NCI-H510A treated with DMSO at 0.1 percent for 48 hours (cell line): ENCODE results near the gene METTL25B.

Experiments used
- DNase-seq: peaks from one replicate; lab custom pipeline; 2025; lab: John Stamatoyannopoulos, UW

METTL25B gene

DNA sequence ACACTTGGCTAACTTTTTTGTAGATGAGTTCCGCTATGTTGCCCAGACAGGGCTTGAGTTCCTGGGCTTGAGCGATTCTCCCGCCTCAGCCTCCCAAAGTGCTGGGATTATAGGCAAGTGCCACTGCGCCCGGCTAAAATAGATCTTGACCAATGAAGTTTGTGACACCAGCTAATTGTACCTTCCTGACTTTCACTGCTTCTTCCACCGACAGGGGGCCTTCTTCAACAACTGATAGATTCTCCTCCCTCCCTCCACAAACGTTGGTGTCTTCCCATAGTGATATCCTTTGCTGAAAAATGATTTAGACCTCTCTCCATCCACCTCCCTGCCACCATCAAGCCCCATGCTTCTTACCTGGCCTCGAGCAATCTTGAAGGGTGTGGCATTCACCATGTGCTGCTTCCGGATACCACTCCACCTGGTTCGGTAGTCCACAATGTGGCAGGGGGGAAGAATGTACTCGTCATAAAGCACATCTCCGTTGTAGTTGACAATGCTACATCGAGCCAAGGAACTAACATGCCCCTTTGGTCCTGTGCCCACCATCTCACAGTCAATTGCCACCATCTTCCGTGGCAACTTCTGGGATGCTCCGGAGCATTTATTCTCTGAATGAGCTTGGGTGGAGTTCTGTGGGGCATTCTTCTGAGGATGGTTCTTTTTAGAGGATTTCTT, 1.6 kb upstream of the METTL25B start:
- peak; percentile 79 for DNase-seq

DNA sequence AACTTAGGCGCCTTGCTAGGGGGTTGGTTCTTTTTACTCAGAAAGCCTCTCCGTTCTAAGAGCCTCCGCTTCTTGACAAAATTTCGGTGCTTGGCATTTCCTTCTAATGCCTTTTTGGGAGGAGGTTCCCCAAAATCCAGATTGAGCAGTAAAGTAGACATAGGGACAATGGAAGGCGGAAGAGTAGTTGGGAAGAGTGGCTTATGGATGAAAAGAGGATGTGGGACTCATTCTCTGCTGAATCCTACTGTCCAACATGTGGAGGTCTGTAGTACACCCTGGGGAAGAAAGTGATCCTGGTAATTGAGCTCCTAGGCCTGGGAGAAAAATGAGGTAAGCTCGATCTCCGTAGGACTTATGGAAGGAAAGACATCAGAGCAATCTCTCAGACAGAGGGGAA, 777 bp upstream of the METTL25B start:
- no peak for DNase-seq

DNA sequence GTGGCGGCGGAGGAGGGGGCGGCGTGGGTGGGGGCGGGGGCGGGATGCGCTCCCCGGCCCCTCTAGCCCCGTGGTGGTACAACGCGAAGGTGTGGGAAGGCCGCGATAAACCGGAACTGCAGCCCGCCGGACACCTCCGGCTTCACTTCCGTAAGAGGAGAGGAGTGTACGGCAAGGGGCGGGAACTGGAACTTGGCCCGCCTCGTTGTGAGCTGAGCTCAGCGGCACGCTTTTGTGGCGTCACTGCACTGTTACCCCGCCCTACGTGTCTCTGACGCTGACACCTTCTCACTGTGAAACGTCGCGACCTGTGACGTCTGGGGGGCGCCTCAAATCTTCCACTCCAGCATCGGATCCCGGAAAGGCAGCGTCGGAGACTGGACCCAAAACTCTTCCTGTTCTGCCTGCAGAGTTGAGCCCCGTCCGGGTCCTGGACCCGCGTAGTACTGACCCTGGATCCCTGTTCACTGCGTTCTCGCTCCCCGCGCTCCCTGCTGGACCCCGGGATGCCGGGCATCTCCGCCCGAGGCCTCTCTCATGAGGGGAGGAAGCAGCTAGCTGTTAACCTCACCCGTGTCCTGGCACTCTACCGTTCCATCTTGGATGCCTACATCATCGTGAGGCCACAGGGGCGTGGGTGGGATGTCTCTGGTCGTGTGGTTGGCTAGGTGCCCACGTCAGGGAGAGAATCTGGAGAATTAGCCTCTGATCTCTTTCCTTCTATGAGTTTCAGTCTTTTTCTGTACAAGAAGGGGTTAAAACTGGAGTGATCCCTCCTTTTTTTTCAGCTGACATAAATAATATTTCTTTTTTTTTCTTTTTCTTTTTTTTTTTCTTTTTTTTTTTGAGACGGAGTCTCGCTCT, 562 bp downstream of the METTL25B start, which contains the start of gene ISG20L2:
TSS of gene ISG20L2 (minus strand) at position 168 of the 864 bp plus-strand sequence. CDS start 1,114 bp downstream, outside the sequence.
- peak; percentile 95 for DNase-seq

DNA sequence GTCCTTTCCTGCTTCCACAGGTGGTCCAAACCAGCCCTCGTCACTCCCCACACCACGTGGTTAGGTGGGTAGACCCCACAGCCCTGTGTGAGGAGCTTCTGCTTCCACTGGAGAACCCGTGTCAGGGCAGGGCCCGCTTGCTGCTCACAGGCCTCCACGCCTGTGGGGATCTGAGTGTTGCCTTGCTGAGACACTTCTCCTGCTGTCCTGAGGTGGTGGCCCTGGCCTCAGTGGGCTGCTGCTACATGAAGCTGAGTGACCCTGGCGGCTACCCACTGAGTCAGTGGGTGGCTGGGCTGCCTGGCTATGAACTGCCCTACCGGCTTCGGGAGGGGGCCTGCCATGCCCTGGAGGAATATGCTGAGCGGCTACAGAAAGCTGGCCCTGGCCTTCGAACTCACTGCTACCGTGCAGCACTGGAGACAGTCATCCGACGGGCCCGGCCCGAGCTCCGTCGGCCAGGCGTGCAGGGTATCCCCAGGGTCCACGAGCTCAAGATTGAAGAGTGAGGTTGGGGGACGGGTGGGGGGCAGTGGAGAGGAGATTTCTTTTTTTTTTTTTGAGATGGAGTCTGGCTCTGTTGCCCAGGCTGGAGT, 5.8 kb downstream of the METTL25B start:
- DNase-seq, result no peak

DNA sequence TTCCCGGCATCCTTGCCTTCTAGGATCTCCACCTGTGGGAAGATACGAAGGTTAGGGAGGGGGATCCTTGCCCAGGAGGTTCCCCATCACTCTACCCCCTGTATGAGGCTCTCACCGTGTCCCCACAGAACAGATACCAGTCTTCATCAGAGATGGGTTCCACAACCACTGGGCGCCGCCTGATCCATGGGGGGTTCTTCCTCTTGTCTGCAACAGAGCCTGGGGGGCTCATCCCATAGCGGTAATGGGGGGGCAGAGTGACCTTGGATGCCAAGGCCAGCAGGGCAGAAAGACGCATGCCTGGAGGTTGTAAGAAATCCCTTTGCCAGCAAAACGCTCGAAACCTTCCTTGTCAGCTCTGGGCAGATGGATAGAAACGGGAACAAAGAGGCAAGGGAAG, 10.1 kb downstream of the METTL25B start:
- no peak for DNase-seq

DNA sequence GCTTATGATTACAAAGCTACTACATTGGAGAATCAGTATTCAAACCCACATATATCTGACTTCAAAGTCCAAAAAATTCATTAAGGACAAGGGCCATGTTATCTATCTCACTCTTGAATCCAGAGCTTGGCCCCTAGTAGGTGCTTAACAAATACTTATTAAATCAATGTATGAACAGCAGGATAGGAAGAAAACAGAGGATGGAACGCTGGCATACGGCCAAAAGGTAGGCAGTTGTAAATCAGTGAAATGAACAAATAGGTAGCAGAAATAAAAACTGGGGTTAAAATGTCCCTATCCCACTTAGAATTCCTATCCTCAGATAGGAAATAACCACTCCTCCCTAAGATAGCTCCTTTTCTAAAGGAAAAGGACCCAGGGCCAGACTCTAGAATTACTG, 10.6 kb downstream of the METTL25B start:
- DNase-seq, result no peak

DNA sequence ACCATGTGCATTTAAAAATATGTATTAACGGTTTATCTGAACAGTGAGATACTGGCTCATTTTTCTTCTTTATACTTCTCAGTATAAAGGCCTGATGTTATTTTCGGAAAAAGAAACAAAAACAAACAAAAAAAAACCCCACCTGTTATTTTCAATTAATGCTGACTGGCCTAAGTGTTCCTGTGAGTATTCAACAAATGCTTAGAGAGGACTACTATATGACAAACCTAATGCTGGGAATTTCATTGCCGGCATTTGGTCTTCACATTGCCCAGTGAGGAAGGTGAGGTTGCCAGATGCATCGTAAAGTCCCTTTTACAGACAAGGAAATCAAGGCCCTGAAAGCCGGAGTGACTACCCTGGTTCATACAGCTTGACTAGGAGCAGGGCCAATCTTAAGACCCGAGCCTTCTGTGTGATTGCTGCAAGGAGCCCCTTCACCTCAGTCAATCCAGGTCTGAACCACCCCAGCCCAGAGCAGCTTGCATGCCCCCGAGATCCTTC, 12.0 kb downstream of the METTL25B start:
- DNase-seq, result peak; percentile 41

DNA sequence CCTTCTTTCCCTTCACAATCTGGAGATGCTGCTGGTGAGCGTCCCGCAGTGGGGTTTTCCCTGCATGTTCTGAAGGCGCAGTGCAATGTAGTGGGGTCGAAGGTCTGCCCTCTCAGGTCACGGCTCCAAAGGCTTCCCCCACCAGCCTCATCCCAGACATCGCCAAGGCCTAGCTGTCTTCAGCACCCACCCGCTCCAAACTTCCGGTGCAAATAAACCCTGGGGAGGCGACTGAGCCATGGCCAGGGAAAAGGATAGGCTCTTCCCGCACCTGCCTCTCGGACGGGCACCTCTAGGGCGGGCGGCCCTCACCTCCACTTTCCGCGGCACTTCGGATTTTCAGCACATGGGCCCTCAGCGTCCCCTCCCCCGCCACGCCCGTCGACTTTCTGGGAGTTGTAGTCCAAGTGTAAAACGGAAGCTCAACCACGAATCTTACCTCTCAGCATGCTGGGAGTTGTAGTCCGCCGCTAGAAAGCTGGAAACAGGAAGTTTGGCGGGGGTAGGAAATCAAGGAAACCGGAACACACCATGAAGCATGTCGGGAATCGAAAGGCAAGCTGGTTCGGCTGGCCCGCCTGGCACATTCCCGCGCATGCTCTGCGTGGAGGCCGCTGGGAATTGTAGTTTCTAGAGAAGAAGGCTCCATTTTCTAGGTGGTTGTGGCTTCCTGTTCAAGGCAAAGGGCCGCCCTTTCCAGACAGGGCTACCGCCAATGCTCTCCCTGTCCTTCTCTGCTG, 12.6 kb downstream of the METTL25B start, which contains the start of gene MRPL24:
TSS of gene MRPL24 (minus strand) at position 348 of the 740 bp plus-strand sequence. CDS start 2,384 bp downstream, outside the sequence.
- peak; percentile 99 for DNase-seq

DNA sequence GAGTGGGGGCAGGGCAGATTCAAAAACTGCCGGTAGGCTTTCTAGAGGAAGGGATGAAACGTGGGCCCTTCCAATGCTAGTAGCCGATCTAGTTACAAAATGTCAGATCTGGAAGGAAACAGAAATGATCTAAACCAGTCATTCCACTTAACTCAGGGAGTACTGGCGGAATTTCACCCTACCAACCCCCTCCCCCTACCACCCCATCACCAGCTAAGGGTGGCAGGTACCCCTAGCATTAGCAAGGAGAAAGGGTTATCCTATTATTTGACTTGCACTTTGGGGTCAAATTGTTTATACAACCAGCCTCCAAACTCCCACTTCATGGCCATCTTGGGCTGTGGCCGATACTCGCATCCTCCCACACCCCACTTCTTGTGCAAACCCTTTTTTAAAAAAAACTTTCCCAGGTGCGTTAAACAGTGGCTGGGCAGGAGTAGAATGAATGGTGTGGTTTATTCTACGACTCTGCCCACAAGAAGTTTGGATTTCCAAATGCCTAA, 13.3 kb downstream of the METTL25B start:
- DNase-seq, result no peak

DNA sequence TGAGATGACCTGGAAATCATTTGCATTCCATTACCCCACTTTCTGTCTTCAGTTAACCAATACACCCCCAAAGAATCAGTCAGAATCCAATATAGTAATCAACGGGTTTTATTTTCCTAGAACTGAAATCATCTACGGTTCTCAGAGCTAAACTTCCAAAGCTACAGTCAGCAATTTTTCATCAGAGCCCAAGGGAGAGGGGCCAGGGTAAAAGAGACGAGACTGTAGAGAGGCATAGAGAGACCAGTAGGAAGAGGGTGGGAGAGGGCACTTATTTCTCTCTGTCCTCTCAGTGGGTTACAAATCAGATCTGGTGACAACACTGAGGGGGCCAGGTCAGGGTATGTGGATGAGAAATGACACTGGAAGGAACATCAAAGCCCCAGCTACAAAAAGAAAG, 13.7 kb downstream of the METTL25B start:
- no peak for DNase-seq

DNA sequence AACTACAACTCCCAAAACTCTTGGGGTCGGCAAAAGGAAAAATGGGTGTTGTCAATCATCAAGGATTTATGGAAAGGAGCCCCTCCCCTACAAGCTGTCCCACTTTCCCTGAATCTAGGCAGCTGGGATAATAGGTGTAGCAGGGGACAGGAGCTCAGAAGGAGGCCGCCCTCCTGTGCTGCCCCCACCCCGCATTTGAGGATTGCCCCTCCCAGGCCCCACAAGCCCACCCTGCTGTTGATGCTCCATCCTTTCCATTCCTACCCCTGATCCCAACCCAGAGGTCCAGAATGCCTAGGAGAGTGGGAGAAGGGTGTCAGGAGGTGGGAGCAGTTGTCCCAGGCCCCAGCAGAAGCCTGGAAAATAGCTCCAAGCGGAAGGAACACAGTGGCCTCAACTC, 14.5 kb downstream of the METTL25B start:
- DNase-seq, result no peak

DNA sequence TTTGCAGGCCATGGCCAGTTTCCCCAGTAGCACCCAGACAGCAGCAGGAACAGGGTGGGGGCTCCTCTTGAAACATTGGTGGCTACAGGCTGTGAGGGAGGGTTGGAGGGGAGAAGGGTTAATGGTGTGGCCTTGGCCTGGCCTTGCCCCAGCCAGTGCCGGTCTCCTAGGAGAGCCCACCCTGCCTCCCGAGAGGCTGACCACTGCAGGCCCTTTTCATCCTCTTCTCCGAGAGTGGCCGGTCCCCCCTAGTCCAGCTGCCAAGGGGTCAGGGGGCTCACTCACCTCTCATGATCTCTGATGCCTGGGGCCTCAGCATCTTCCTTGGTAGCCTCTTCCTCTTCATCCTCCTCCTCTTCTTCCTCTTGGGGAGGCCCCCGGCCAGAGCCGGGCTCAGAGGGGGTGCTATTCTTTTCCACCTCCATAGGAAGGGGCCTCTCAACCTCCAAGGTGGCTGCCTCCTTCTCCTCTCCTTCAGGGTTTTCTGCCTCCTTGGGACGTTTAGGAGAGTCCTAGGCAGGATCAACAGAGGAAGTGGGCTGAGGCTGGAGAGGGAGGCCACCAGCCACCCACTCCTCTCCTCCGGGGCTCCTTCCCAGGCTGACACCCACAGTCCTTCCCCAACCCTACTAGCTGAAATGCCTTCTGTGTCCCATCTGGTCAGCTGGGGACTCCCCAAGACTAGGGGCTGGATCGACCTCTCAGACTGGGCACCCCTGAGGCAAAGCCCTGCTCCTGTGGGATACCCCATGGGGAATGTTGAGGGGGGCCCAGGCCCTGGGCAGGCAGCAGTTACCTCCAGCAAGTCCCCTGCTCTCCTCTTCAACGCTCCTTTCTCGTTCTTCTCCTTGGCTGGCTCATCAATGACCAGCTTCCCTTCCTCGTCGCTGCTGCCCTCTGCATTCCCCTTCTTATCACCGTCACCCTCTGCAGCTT, 15.4 kb downstream of the METTL25B start:
- no peak for DNase-seq

DNA sequence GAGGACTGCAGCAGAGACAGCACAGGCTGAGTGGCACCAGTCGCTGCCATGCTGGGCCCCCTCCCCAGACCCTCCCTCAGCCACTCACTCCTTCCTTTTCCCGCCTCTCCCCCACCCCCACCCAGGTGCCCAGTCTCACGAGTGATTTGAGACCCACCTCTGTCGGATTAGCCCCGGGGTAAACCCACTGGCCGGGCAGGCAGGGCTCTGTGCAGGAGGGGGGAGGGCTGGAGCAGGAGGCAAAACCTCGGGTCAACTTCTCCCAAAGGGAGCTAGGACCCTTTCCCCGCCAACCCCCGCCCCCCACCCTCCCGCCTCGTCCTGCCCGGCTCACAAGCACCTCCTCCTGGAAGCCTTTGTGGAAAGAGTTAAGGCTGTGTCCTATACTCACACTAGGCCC, 16.1 kb downstream of the METTL25B start:
- no peak for DNase-seq

DNA sequence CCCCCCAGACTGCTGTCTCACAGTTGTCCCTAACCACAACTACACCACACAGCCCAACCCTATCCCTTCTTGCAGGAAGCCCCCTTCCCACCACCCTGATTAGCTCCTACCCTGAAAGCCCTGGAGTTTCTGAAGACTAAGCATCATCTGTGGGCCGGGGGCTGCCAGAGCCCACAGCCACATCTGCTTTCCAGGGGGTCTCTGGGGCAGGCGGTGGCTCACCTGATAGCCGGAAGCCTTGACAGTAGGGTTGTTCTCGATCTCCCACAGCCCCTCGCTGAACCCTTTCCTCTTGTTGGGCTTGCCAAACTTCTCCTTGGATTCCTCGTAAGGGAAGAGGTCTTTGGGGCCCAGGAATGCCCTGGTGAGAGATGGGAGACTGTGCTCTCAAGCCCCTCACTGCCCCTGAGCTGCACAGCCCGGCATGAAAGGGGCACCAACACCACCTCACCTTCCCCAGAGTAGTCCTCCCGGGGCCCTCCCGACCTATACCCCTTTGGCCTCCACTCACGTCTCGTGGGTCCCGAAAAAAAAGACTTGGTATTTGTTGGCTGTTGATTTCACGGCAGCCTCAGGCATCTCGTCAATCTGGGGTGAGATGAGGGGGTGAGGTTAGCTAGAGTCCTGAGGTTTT, 16.6 kb downstream of the METTL25B start:
- no peak for DNase-seq

DNA sequence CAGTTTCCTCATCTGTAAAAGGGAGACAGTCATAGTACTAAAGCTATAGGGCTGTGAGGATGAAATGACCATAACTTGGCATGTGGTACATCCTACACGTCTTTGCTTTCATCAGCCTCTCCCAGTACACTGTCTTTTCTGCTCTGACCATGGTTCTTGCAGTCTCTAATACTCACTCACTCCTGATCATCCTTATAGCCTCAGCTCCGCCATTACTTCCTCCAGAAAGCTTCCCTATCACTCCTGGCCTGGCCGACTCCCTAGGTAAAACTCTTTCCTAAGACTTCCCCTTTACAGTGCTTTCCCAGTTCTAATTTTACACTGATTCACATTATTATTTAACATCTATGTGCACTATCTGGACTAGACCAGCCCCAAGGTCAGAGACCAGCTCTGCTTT, 17.6 kb downstream of the METTL25B start:
- no peak for DNase-seq

DNA sequence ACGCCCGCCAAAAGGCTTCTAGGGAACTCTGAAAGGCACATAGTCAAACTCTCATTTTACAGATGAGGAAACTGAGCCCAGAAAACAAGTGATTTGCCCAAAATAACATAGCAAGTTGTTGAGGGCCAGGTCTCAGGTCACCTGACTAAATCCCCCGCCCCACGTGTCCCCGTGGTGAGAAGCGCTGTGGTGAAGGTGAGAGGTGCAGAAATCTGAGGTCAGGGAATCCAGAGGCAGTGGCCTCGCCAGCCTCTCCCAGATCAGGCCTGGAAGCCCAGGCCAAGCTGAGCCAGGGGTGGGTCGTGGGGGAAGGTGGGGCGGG, 18.1 kb downstream of the METTL25B start:
- DNase-seq, result no peak

DNA sequence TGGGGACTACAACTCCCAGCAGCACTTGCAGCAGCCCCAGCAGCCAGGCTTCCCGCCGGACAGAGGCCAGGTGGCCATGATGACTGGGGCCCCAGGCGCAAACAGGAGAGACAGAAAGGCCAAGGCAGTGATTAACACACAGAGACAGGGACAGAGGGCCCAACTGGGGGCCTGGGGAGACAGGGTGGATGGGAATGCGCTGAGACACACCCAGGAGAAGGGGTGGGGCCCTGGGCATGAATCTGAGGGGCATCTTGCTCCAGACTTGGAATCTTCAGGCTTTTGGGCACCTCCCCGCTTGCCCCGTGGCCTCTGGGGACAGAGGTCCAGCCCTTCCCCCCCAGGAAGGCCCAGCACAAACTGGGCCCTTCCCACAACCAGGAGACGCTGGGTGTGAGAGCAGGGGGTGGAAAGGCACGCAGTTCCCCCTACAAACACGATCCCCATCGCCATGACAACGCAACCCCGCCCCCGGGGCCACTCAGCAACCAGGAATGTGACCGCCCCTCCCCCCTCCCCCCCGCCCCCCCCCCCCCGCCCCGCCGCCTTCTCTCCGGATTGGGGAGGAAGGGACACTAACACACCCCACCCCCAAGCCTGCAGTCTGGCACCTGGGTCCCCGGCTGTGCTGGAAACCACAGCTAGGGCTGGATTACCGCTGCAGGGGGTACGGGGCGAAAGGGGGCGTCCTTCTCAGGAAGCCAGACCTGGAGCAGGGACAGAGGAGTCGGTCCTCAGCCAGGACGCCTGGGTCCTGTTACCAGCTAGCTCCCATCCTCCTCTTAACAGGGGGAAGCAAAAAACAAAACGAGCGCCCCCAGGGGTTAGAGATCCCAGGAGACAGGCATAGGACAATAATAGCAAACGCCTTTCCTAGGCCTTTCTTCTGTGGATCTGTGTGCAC, 18.7 kb downstream of the METTL25B start:
- peak; percentile 53 for DNase-seq

DNA sequence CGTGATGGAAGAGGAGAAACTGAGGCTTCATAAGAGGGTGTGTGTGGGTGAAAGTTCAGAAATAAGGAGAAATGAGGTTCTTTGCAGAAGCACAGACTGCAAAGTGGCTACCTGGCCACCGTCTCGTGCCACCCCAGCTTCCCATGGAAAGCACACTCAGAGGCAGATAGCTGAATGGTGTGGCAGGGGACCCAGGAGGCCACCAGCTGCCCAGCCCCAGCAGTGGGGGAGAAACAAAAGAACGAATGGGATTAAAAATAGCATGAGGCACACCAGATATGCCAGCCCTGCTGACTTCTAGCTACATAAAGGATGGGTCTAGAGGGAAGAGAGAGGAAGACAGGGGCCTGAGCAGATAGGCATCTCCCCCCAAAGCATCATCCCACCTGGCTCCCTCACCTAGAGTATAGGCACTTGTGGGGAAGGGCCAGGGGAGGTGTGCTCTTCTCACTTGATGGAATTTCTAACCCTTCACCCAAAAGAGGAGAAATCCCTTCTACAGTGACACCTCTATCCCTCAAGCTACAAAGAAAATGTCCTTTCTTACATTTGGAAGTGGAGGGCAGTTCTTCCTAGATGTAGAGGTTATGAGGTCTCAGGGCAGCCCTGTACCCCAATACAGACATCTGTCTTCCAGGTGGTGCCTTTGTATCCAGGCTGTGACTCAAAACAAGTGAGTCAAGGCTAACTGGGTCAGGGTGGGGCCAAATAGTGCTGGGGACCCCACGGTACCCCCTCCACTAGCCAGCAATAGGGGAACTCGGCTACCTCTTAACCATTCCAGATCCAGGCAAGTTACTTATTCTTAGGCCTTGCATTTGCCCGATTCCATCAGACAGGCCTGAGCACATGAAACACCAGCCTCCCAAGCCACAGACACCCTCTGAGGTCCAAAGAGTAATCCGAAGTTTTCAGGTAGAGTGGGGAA, 19.7 kb downstream of the METTL25B start:
- no peak for DNase-seq
